HepG2 (cell line): ENCODE measurements around the gene SLX4. TPM values are rescaled to one million over a fixed set of nuclear protein-coding genes. Genes with fewer than 3 reads are reported as not detected.

ENCODE experiments used
- ATAC-seq: fragments of 200-7000 bp; cut with Tn5 transposase; 3 replicates; pipeline ENCODE4 v1.9.1; 2020; ENCODE audit warnings: mild to moderate bottlenecking, moderate library complexity
- BruUV-seq: library from RNA; stranded (reverse); fragments of 400-500 nt; replicated peaks from 2 replicates; lab custom pipeline; 2021; lab: Mats Ljungman, UMichigan
- CTCF ChIA-PET: fragments of 300-600 bp; formaldehyde crosslinking; extraction: SDS; loops from one replicate; lab custom pipeline; 2021; ENCODE audit warnings: low total read pairs, inconsistent platforms, low intra/inter-chr PET ratio; lab: Yijun Ruan, JAX
- POLR2A ChIA-PET: fragments of 350-600 bp; sonication (Branson Sonifier 250); formaldehyde crosslinking; loops from one replicate; lab custom pipeline; 2020; ENCODE audit warnings: antibody characterized with exemption, inconsistent platforms; lab: Yijun Ruan, JAX
- DNase-seq: peaks from one replicate; pipeline ENCODE4 v3.0.0-alpha.2; 2015; ENCODE audit warnings: low spot score
- FAIRE-seq: peaks from 3 replicates; lab custom pipeline; 2011; peaks lifted over from hg19 to GRCh38; lab: Jason Lieb, UNC
- H2AFZ ChIP-seq: one replicate; pipeline ENCODE4 v1.6.1; 2011; ENCODE audit warnings: low read length, inconsistent platforms
- H3K27ac ChIP-seq: fragments of 300-600 bp; 3 replicates; pipeline ENCODE4 v1.8.0; 2011; ENCODE audit warnings: mixed run types, mild to moderate bottlenecking, mixed read lengths, low read length, inconsistent platforms; ENCODE audit not compliant: insufficient read depth; ENCODE audit errors: extremely low read length
- H3K27me3 ChIP-seq, 2 experiments: fragments of 200-600 bp in 1 of 2; 2 replicates in 1 of 2; 3 replicates in 1 of 2; pipeline versions ENCODE4 v1.6.0 to v1.8.0; 2011; ENCODE audit warnings: low read length in 2 of 2, mild to moderate bottlenecking in 2 of 2, moderate library complexity in 2 of 2, inconsistent platforms in 1 of 2; ENCODE audit not compliant: insufficient read depth in 2 of 2, control insufficient read depth in 1 of 2
- H3K36me3 ChIP-seq, 2 experiments: fragments of 200-600 bp in 1 of 2; replicated peaks in 1 of 2; 2 replicates in 1 of 2; 3 replicates in 1 of 2; pipeline versions ENCODE4 v1.5.1 to v1.8.0; 2011; ENCODE audit warnings: low read length in 2 of 2, inconsistent platforms in 1 of 2; ENCODE audit not compliant: insufficient read depth in 2 of 2, control insufficient read depth in 1 of 2
- H3K4me1 ChIP-seq: 2 replicates; pipeline ENCODE4 v1.5.1; 2012; ENCODE audit warnings: low read length, inconsistent platforms; ENCODE audit not compliant: insufficient read depth
- H3K4me2 ChIP-seq: 2 replicates; pipeline ENCODE4 v1.6.0; 2011; ENCODE audit warnings: low read depth, low read length, inconsistent platforms
- H3K4me3 ChIP-seq, 3 experiments: fragments of 200-600 bp in 1 of 3; sonication (generic), shearing (Covaris generic) in 1 of 3; replicated peaks in 1 of 3; 2 replicates each; pipeline ENCODE4 v1.5.1; 2011 to 2016; ENCODE audit warnings: low read length in 3 of 3, inconsistent platforms in 2 of 3, low read depth in 2 of 3, mild to moderate bottlenecking in 2 of 3, control low read depth in 1 of 3, mixed read lengths in 1 of 3; ENCODE audit not compliant: insufficient read depth in 1 of 3
- H3K79me2 ChIP-seq: one replicate; pipeline ENCODE4 v1.6.1; 2011; ENCODE audit warnings: low read length, inconsistent platforms; ENCODE audit not compliant: insufficient read depth
- H3K9ac ChIP-seq: 2 replicates; pipeline ENCODE4 v1.6.0; 2011; ENCODE audit warnings: mild to moderate bottlenecking, low read depth, low read length, inconsistent platforms; ENCODE audit not compliant: insufficient read depth
- H3K9me3 ChIP-seq: 2 replicates; pipeline ENCODE4 v1.5.1; 2012; ENCODE audit warnings: mild to moderate bottlenecking, low read length
- H4K20me1 ChIP-seq: 2 replicates; pipeline ENCODE4 v1.6.0; 2011; ENCODE audit warnings: inconsistent platforms, mild to moderate bottlenecking, low read length, moderate library complexity; ENCODE audit not compliant: insufficient read depth
- HOXA5 ChIP-seq: sonication (generic); formaldehyde crosslinking; IDR thresholded peaks from 2 replicates; pipeline ENCODE4 v1.4.0; 2020; ENCODE audit warnings: missing genetic modification reagents
- MTA1 ChIP-seq: sonication (generic); formaldehyde crosslinking; IDR thresholded peaks from 2 replicates; pipeline ENCODE4 v1.4.0; 2020; ENCODE audit warnings: missing genetic modification reagents, mild to moderate bottlenecking, borderline replicate concordance
- SOX13 ChIP-seq, 3 experiments: fragments of 450-650 bp in 1 of 3; sonication (generic) in 1 of 3; formaldehyde crosslinking in 1 of 3; IDR thresholded peaks in 2 of 3; conservative IDR thresholded peaks in 1 of 3; 2 replicates each; pipeline versions ENCODE4 v1.5.0 to v1.6.1; 2016 to 2020; ENCODE audit warnings: antibody characterized with exemption in 1 of 3, mild to moderate bottlenecking in 1 of 3, missing compliant biosample characterization in 1 of 3, missing genetic modification reagents in 1 of 3, moderate library complexity in 1 of 3
- ZFP91 ChIP-seq: sonication (generic); formaldehyde crosslinking; IDR thresholded peaks from 2 replicates; pipeline ENCODE4 v1.9.0; 2022; ENCODE audit warnings: missing genetic modification reagents, mild to moderate bottlenecking, borderline replicate concordance
- ZNF670 ChIP-seq: sonication (generic); formaldehyde crosslinking; IDR thresholded peaks from 2 replicates; pipeline ENCODE4 v1.8.0; 2022; ENCODE audit warnings: mild to moderate bottlenecking, missing genetic modification reagents, borderline replicate concordance
- WGBS: methylation state at CpG from one replicate; pipeline ENCODE4 v1.1.6; 2017; ENCODE audit warnings: low lambda C conversion rate; 5-methylcytosine and 5-hydroxymethylcytosine counted together
- in situ Hi-C: cut with HindIII; loops from 2 replicates; pipeline ENCODE4 v1.10.0; 2017; ENCODE audit warnings: low pct_unique_long_range_greater_than_20kb; ENCODE audit not compliant: extremely low pct_ligation_motif_present
- intact Hi-C: fragments of 100-400 bp; cut with micrococcal nuclease; formaldehyde crosslinking; loops from one replicate; pipeline ENCODE4 v1.10.0; 2022; ENCODE audit not compliant: unreplicated experiment
- polyA plus RNA-seq, 8 experiments: library from polyadenylated mRNA; depleted of rRNA in 3 of 8; stranded (reverse) in 7 of 8; unstranded in 1 of 8; fragments of >200 nt; fragmentation: Illumina TruSeq in 4 of 8; extraction: Trizol in 4 of 8; gene quantifications; 2 replicates each; pipeline versions ENCODE4 v1.2.1 to v1.2.3, GENCODE V29; 2011 to 2016; ENCODE audit warnings: low read depth in 4 of 8, missing spikeins in 1 of 8, mixed read lengths in 1 of 8; ENCODE audit not compliant: insufficient read depth in 1 of 8
- total RNA-seq, 5 experiments: library from RNA; depleted of rRNA; stranded (reverse); fragments of >200 nt; fragmentation: Illumina TruSeq; extraction: Trizol; gene quantifications; 2 replicates each; pipeline ENCODE4 v1.2.3, GENCODE V29; 2016; ENCODE audit warnings: low read depth in 1 of 5

Gene SLX4
- total and polyA plus RNA-seq, 2 of the 13 experiments (the other 11 are each of a cell fraction or from before 2014, with no cell fraction given), result 1.1 to 3.6 TPM

GRCh38 chr16:3651461-3652372, 40.3 kb upstream of the SLX4 start:
- Histone ChIP-seq H3K36me3 (peaks cover 2 to 6% of the 10 kb centered on the region in 2 experiments; a peak in 4 of 5 replicates), H3K4me2 (no peak overlapping the region), H3K79me2 (no peaks in the 10 kb centered on the region), H3K9ac (no peak overlapping the region), H3K9me3 (no peaks in the 10 kb centered on the region), H3K4me3 (no peak overlapping the region), H2AFZ (no peak overlapping the region), H4K20me1 (no peaks in the 10 kb centered on the region)
- WGBS, result 77% methylated on average over 12 of the region's 18 CpGs
- ChIA-PET POLR2A (no interaction called here), CTCF (no interaction called here)
- DNase-seq (no peak), ATAC-seq (no peak)
- TF ChIP-seq MTA1 (CRISPR knock-in tag), result 0 out of 2 replicates have a peak, but pooled peaks have one; percentile 18
- no peak for TF ChIP-seq SOX13 (IDR thresholded peaks at IDR 0.05)
- no peak for TF ChIP-seq SOX13 (CRISPR knock-in tag; conservative IDR thresholded peaks at IDR 0.05 in 1 of 2, IDR thresholded peaks at IDR 0.05 in 1 of 2)
- TF ChIP-seq ZNF670 (CRISPR knock-in tag), result 0 out of 2 replicates have a peak, but pooled peaks have one; percentile 2
- TF ChIP-seq HOXA5 (CRISPR knock-in tag), result no peak
- TF ChIP-seq ZFP91 (CRISPR knock-in tag), result 0 out of 2 replicates have a peak, but pooled peaks have one; percentile 36
- TF ChIP-seq, all 625 proteins: peak for 3
- in situ Hi-C loops (no loop called here), intact Hi-C loops (no loop called here)
- H3K4me1 ChIP-seq, result peaks cover 50% of the 10 kb centered on the region
- no TSS peak for BruUV-seq
- no peak for FAIRE-seq
- peak overlapping the region; percentile 40 for H3K27ac ChIP-seq
- H3K27me3 ChIP-seq, result no peaks in the 10 kb centered on the region
